Articular chondrocyte of knee joint (primary cell): Measurements from ENCODE around the gene GINS2. TPM values are rescaled to one million over a fixed set of nuclear protein-coding genes. Genes with fewer than 3 reads are reported as not detected.

Experiments used
- small RNA-seq: library from RNA; depleted of rRNA; stranded (forward); fragments of <200 nt; gene quantifications from one replicate; pipeline ENCODE3, GENCODE V24; 2012
- total RNA-seq: library from RNA; depleted of rRNA; stranded (reverse); fragments of >200 nt; gene quantifications from 2 replicates; pipeline ENCODE4 v1.2.3, GENCODE V29; 2012

Gene GINS2
- 2.9 and 5.0 TPM in 2 replicates for total RNA-seq

DNA sequence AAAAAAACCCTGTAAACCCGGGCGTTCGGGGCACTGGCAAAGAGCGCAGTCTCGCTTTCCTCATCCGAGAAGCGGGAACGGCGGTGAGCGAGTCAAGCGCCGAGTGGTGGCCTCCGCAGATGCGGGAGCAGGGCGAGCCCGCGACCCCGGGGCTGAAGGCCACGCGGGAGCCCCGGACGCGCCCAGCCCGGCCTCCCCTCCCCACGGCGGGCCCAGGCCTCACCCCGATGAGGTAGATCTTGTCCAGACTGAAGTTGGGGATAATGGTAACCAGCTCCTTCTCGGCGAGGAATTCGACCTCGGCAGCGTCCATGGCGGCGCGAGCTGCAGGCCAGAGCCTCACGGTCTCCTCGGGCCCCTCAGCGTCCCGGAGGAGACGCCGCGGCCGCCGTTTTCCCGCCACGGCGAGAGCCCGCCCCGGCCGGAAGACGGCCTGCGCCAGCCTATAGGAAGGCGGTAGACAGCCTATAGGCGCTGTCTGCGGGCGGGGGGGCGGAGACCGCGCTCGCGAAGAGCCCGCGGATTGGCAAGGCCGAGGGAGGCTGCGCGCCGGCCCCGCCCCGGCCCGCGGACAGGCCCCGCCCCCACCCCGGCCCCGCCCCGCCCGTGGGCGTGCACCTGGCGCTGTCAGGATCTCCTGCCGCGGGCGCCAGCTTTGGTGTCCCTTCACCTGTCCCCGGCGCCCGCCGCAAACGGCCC, at the start of gene GINS2:
Gene GINS2, minus strand, starts transcription at position 369 of the 699 bp plus-strand sequence. Its CDS starts 56 bp downstream, at position 313.

Small RNA genes within 50 kb of the gene (small RNA-seq; reads per million reads assigned to genes)
- not detected for gene RN7SL381P

Other genes starting within 250 kb of the GINS2 start
- 45.9 and 52.0 TPM in 2 replicates for gene GSE1, start 75.6 kb downstream of the GINS2 start, total RNA-seq
- gene C16orf74, start 62.1 kb upstream of the GINS2 start, total RNA-seq: 1.3 and 2.7 TPM in 2 replicates
- 18.7 and 20.5 TPM in 2 replicates for gene EMC8, start 110.6 kb upstream of the GINS2 start, total RNA-seq
- 349 and 370 TPM in 2 replicates for gene COX4I1, start 110.7 kb upstream of the GINS2 start, total RNA-seq
- not detected in 2 replicates for gene IRF8, start 210.2 kb upstream of the GINS2 start, total RNA-seq